Measurements from ENCODE around the gene KRTAP5-2.
"Not testable (repeated sequence)": the region's sequence is repeated elsewhere in the genome, so short reads cannot be mapped to it uniquely, and the experiment has no call there.

GRCh38 chr11:1595994-1596575 is 2.0 kb downstream of the KRTAP5-2 start:
- not testable (repeated sequence) for TF ChIP-seq EP300, CTCF (IDR thresholded peaks at IDR 0.05)
